ENCODE measurements around the gene ATP8B3. TPM values are rescaled to one million over a fixed set of nuclear protein-coding genes. Genes with fewer than 3 reads are reported as not detected.

The ATP8B3 gene
- polyA plus RNA-seq, 1 donor (not counting 4 experiments of a cell fraction or from before 2014, with no cell fraction given), result 0.98 TPM

DNA sequence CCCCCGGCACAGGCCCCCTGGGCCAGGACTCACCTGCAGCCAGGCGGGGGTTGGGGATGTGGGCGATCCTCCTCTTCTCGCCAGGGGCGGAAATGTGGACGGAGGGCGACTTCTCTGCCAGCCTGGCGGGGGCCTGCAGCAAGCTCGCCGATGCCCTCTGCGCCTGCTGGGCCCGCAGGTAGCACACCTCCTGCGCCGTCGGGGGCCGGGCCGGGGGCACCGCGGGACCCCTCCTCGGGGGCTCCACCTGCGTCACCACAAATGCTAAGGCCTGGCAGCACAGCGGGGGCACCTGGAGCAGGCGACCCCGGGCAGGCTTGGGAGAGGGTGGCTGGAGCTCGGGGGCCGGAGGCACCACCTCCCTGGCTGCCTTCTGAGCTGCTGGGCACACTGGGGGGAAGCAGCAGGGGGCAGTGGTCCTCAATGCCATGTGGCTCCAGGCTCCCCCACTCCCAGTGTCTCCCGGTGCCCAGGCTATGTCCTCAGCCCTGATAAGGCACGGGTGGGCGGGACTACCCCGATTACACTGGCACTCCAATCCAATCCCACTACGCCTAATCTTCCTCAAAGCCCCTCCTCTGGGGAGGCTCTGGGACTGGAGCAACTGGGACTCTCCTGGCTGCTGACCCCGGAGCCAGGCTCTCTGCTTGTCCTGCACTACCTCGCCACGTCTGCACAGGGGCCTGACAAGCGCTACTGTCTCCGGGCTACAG is 11.6 kb upstream of the ATP8B3 start:
- H3K9me3 ChIP-seq (ENCODE audit: control insufficient read depth, low read depth, low read length), result no peaks in the 10 kb centered on the region
- H4K20me1 ChIP-seq (ENCODE audit: control insufficient read depth, extremely low read depth, insufficient read depth, low read length), result no peaks in the 10 kb centered on the region
- H3K4me2 ChIP-seq (ENCODE audit: control insufficient read depth, extremely low read depth, insufficient read depth, low read depth, low read length), result no peak overlapping the region
- peaks cover 7% of the 10 kb centered on the region for H3K79me2 ChIP-seq (ENCODE audit: control insufficient read depth, insufficient read depth, low read length)
- peaks cover 17 to 27% of the 10 kb centered on the region in 2 experiments for H3K36me3 ChIP-seq (ENCODE audit: control insufficient read depth in 2 of 2, extremely low read depth in 1 of 2, insufficient read depth in 2 of 2, low read length in 2 of 2)
- H3K9ac ChIP-seq (ENCODE audit: control insufficient read depth, extremely low read depth, insufficient read depth, low read length), result no peak overlapping the region
- no peaks in the 10 kb centered on the region for H3K4me1 ChIP-seq (ENCODE audit: control insufficient read depth, extremely low read depth, insufficient read depth, low read length)
- no peaks in the 10 kb centered on the region for H3K27me3 ChIP-seq (ENCODE audit: control insufficient read depth, extremely low read depth, insufficient read depth, low read length)
- no peak overlapping the region for H3K4me3 ChIP-seq (ENCODE audit: control insufficient read depth in 2 of 3, extremely low read depth in 1 of 3, insufficient read depth in 2 of 3, low read depth in 1 of 3, low read length in 3 of 3)
- H3K9me1 ChIP-seq (ENCODE audit: control insufficient read depth, extremely low read depth, insufficient read depth, low read length), result no peaks in the 10 kb centered on the region
- DNase-seq (ENCODE audit: low read depth, low spot score) (no peak), FAIRE-seq (no peak)
- H2AFZ ChIP-seq (ENCODE audit: control insufficient read depth, low read length), result no peak overlapping the region
- dilution Hi-C loops (cut with MboI; ENCODE audit: extremely low pct_ligation_motif_present, low sequenced_read_pairs), result no loop called here
- no peak for TF ChIP-seq CTCF (optimal IDR thresholded peaks at IDR 0.05 in 1 of 3, IDR thresholded peaks at IDR 0.05 in 1 of 3, conservative IDR thresholded peaks at IDR 0.05 in 1 of 3; ENCODE audit: extremely low read depth in 1 of 3, insufficient read depth in 2 of 3, low read length in 3 of 3)
- no peak for TF ChIP-seq EZH2 (IDR thresholded peaks at IDR 0.05; ENCODE audit: low read length)
- no peak overlapping the region for H3K27ac ChIP-seq (ENCODE audit: control insufficient read depth, insufficient read depth, low read length)

DNA sequence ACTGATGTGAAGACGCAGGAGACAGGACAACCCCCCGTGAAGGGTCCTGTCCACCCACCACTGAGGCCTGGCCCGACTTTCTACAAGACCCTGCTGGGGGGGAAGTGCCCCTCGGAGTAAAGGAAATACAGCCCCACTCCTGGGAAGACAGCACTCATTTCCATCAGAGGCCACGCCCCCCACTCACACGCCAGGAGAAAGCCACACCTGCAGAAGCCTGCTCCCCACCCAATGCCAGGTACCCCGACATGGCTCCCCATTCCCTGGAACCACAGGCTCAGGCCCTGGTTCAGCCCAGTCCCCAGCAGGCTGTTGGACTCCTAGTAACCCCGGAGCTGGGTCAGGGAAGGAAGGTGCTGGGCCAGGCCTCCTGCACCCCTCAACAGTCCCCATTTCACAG is 10.9 kb upstream of the ATP8B3 start:
- no peaks in the 10 kb centered on the region for H3K4me1 ChIP-seq (ENCODE audit: control insufficient read depth, extremely low read depth, insufficient read depth, low read length)
- H3K9ac ChIP-seq (ENCODE audit: control insufficient read depth, extremely low read depth, insufficient read depth, low read length), result no peak overlapping the region
- TF ChIP-seq CTCF (optimal IDR thresholded peaks at IDR 0.05 in 1 of 3, IDR thresholded peaks at IDR 0.05 in 1 of 3, conservative IDR thresholded peaks at IDR 0.05 in 1 of 3; ENCODE audit: extremely low read depth in 1 of 3, insufficient read depth in 2 of 3, low read length in 3 of 3) (no peak), EZH2 (IDR thresholded peaks at IDR 0.05; ENCODE audit: low read length) (no peak)
- no peak overlapping the region for H3K27ac ChIP-seq (ENCODE audit: control insufficient read depth, insufficient read depth, low read length)
- H2AFZ ChIP-seq (ENCODE audit: control insufficient read depth, low read length), result no peak overlapping the region
- no peaks in the 10 kb centered on the region for H3K9me1 ChIP-seq (ENCODE audit: control insufficient read depth, extremely low read depth, insufficient read depth, low read length)
- H3K4me2 ChIP-seq (ENCODE audit: control insufficient read depth, extremely low read depth, insufficient read depth, low read depth, low read length), result no peak overlapping the region
- FAIRE-seq (no peak), DNase-seq (ENCODE audit: low read depth, low spot score) (no peak)
- dilution Hi-C loops (cut with MboI; ENCODE audit: extremely low pct_ligation_motif_present, low sequenced_read_pairs), result no loop called here
- H3K4me3 ChIP-seq (ENCODE audit: control insufficient read depth in 2 of 3, extremely low read depth in 1 of 3, insufficient read depth in 2 of 3, low read depth in 1 of 3, low read length in 3 of 3), result no peak overlapping the region
- H3K9me3 ChIP-seq (ENCODE audit: control insufficient read depth, low read depth, low read length), result no peaks in the 10 kb centered on the region
- no peaks in the 10 kb centered on the region for H3K27me3 ChIP-seq (ENCODE audit: control insufficient read depth, extremely low read depth, insufficient read depth, low read length)
- peaks cover 7% of the 10 kb centered on the region for H3K79me2 ChIP-seq (ENCODE audit: control insufficient read depth, insufficient read depth, low read length)
- no peaks in the 10 kb centered on the region for H4K20me1 ChIP-seq (ENCODE audit: control insufficient read depth, extremely low read depth, insufficient read depth, low read length)
- H3K36me3 ChIP-seq (ENCODE audit: control insufficient read depth in 2 of 2, extremely low read depth in 1 of 2, insufficient read depth in 2 of 2, low read length in 2 of 2), result peaks cover 21 to 31% of the 10 kb centered on the region in 2 experiments
